DOHH2 (cell line): ENCODE measurements around the gene FUNDC2.

Experiments
- H3F3A ChIP-seq: fragments of 200-600 bp; sonication (generic), shearing (Covaris generic); 2 replicates; pipeline ENCODE4 v1.6.0; 2016; ENCODE audit warnings: antibody characterized with exemption, mild to moderate bottlenecking; ENCODE audit not compliant: control insufficient read depth, insufficient read depth
- H3K27ac ChIP-seq: fragments of 200-600 bp; sonication (generic); 2 replicates; pipeline ENCODE4 v1.5.1; 2014; ENCODE audit warnings: low read depth, mild to moderate bottlenecking, low read length, moderate library complexity
- H3K27me3 ChIP-seq: fragments of 200-600 bp; sonication (generic); 2 replicates; pipeline ENCODE4 v1.6.1; 2014; ENCODE audit warnings: mild to moderate bottlenecking, low read length, mixed read lengths; ENCODE audit not compliant: control insufficient read depth
- H3K36me3 ChIP-seq: fragments of 200-600 bp; sonication (generic); 2 replicates; pipeline ENCODE4 v1.6.1; 2014; ENCODE audit warnings: mild to moderate bottlenecking, low read length, moderate library complexity, mixed read lengths; ENCODE audit not compliant: control insufficient read depth
- H3K4me1 ChIP-seq: fragments of 200-600 bp; sonication (generic); 2 replicates; pipeline ENCODE4 v1.6.1; 2014; ENCODE audit warnings: mild to moderate bottlenecking, low read length, mixed read lengths; ENCODE audit not compliant: control insufficient read depth
- H3K4me2 ChIP-seq: fragments of 200-600 bp; sonication (generic); 2 replicates; pipeline ENCODE4 v1.6.0; 2014; ENCODE audit warnings: mild to moderate bottlenecking, low read length, moderate library complexity
- H3K4me3 ChIP-seq: fragments of 200-600 bp; sonication (generic); 2 replicates; pipeline ENCODE4 v1.5.1; 2014; ENCODE audit warnings: mild to moderate bottlenecking, low read length, mixed read lengths
- H3K79me2 ChIP-seq: fragments of 200-600 bp; sonication (generic); 2 replicates; pipeline ENCODE4 v1.6.1; 2014; ENCODE audit warnings: mild to moderate bottlenecking, low read length, mixed read lengths; ENCODE audit not compliant: control insufficient read depth
- H3K9me2 ChIP-seq: fragments of 200-600 bp; sonication (generic); replicated peaks from 2 replicates; pipeline ENCODE4 v1.6.1; 2014; ENCODE audit warnings: mild to moderate bottlenecking, low read length, mixed read lengths; ENCODE audit not compliant: control insufficient read depth
- H3K9me3 ChIP-seq: fragments of 200-600 bp; sonication (generic); 2 replicates; pipeline ENCODE4 v1.6.1; 2014; ENCODE audit warnings: antibody characterized with exemption, low read length, mixed read lengths; ENCODE audit not compliant: control insufficient read depth, insufficient read depth
- H4K20me1 ChIP-seq: fragments of 200-600 bp; sonication (generic); 2 replicates; pipeline ENCODE4 v1.6.0; 2014; ENCODE audit warnings: low read depth, mild to moderate bottlenecking, antibody characterized with exemption, low read length, moderate library complexity; ENCODE audit not compliant: control insufficient read depth, insufficient read depth
- EZH2phosphoT487 ChIP-seq: fragments of 200-600 bp; sonication (generic); IDR thresholded peaks from 2 replicates; pipeline ENCODE4 v1.6.1; 2017; ENCODE audit warnings: borderline replicate concordance, mild to moderate bottlenecking, antibody characterized with exemption, low read length, moderate library complexity, mixed read lengths
- TF ChIP-seq, protein P1 (sequence below): fragments of 200-600 bp; sonication (generic); IDR thresholded peaks from one replicate; pipeline ENCODE4 v1.5.1; 2014; ENCODE audit warnings: antibody characterized with exemption, mild to moderate bottlenecking, low read depth, low read length; ENCODE audit not compliant: poor library complexity, severe bottlenecking

Gene FUNDC2

DNA sequence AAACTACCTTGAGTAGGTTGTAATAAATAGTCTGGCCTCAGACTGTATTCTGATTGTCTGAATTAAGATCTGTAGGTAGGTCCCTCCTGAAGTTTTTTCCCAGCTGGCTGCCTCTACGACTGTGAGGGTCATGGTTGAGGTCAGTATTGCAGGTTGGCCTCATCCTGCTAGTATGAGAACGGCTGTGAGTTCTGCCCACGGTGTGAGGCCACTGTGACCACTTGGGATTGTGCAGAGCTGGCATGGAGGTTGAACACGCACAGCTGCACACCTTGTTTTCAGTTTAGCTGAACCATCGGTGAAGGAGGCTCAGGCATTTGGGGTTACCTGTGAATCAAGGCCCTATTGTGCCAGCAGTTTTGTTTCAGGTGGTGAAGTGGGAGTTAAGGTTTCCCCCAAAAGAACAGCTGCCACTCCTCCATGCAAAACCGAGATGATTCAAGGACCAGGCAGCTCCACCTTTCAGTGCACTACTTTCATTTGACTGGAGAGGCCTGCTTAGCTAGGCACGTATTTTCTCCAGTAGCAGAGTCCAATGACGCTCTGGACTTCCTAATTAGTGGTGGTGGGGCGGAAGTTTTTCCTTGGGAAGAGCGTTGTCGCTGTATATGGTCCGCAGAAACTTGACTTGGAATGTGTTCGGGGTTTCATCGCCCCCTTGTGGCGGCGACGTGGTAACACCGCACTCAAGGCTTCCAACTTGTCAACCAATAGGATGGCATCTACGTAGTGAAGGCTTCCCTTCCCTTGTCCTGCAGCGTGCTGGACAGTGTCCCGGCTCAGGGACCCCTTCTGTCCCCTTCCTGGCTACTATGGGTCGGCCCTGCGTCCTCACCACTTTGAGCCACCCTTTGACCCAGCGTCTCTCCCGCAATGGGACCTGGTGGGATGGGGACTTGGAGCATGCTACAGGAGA, 30.5 kb downstream of the FUNDC2 start:
- TF ChIP-seq, protein P1, sequence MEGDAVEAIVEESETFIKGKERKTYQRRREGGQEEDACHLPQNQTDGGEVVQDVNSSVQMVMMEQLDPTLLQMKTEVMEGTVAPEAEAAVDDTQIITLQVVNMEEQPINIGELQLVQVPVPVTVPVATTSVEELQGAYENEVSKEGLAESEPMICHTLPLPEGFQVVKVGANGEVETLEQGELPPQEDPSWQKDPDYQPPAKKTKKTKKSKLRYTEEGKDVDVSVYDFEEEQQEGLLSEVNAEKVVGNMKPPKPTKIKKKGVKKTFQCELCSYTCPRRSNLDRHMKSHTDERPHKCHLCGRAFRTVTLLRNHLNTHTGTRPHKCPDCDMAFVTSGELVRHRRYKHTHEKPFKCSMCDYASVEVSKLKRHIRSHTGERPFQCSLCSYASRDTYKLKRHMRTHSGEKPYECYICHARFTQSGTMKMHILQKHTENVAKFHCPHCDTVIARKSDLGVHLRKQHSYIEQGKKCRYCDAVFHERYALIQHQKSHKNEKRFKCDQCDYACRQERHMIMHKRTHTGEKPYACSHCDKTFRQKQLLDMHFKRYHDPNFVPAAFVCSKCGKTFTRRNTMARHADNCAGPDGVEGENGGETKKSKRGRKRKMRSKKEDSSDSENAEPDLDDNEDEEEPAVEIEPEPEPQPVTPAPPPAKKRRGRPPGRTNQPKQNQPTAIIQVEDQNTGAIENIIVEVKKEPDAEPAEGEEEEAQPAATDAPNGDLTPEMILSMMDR, result peak; percentile 79
- TF ChIP-seq EZH2phosphoT487, result no peak
- Histone ChIP-seq H3K4me1 (no peaks in the 10 kb centered on the region), H3K9me2 (no peaks in the 10 kb centered on the region), H3K27ac (no peak overlapping the region), H3K4me2 (peak overlapping the region; percentile 33; the same call in 1 of the 2 replicates), H3K36me3 (peaks cover 15% of the 10 kb centered on the region), H3K79me2 (no peaks in the 10 kb centered on the region), H3K27me3 (no peaks in the 10 kb centered on the region), H3F3A (no peaks in the 10 kb centered on the region), H4K20me1 (no peaks in the 10 kb centered on the region), H3K9me3 (no peaks in the 10 kb centered on the region), H3K4me3 (no peak overlapping the region)

DNA sequence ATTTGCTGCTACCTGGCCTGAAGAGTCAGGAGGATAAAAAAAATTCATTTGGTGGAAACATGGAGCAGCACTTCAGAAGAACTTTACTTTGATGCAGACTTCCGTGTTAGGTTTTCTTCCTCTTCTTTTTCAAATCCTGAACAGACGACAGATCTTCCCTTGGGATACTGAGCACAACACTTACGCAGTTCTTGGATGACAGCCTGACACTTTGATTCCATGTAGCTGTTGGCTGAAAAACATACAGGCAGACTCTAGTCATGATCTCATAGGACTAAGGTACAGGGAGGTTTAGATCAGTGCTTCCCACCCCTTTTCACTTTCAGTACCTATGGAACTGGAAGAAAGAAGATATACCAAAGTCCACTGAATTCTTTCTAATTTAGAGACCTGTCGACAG, 35.1 kb downstream of the FUNDC2 start:
- Histone ChIP-seq H3K27ac (no peak overlapping the region), H3K27me3 (no peaks in the 10 kb centered on the region), H3F3A (no peaks in the 10 kb centered on the region), H4K20me1 (no peaks in the 10 kb centered on the region), H3K4me3 (no peak overlapping the region), H3K79me2 (peaks cover 11% of the 10 kb centered on the region), H3K9me2 (no peaks in the 10 kb centered on the region), H3K4me2 (no peak overlapping the region), H3K4me1 (no peaks in the 10 kb centered on the region), H3K9me3 (no peaks in the 10 kb centered on the region), H3K36me3 (peaks cover 15% of the 10 kb centered on the region)
- TF ChIP-seq, protein P1, result no peak
- no peak for TF ChIP-seq EZH2phosphoT487

DNA sequence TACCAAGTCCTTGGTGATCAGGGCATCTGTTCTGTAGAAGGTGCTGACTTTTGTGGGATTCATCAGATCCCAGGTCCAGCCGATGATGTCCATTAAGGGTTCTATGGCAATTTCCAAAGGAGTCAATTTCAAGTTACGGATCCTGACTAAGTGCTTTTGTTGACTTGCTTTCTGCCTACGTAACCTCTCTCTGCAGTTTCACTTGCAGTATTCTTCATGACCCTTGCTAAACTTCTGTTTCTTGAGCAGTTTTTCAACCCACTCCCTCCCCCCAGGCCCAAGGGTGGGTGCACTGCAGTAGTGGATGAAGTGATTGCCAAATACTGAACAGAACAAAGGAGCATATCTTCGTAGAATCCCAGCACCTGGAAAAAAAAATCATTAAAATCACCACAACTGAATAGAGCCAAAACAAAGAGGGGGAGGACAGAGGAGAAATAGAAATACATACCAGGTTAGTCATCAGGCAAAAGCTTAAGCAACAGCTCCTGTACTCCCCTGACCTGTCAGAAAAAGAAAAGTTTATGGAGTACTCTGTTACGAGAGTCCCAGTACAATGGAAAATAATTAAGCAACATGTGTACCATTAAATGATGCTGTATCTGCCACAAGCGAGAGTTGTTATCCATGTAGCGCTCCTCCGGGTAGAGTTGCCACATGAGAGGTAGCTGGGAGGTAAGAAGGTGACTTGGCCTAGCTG, 38.5 kb downstream of the FUNDC2 start:
- Histone ChIP-seq H3K36me3 (peaks cover 8% of the 10 kb centered on the region), H3K4me2 (no peak overlapping the region), H3K9me2 (no peaks in the 10 kb centered on the region), H3K79me2 (peaks cover 45% of the 10 kb centered on the region), H3K27ac (no peak overlapping the region), H3K27me3 (no peaks in the 10 kb centered on the region), H3K4me1 (peaks cover 17% of the 10 kb centered on the region), H3K4me3 (no peak overlapping the region), H3F3A (no peaks in the 10 kb centered on the region), H4K20me1 (no peaks in the 10 kb centered on the region), H3K9me3 (no peaks in the 10 kb centered on the region)
- TF ChIP-seq, protein P1, result no peak
- TF ChIP-seq EZH2phosphoT487, result no peak
